ENCODE results near the gene SRPK1. TPM values are rescaled to one million over a fixed set of nuclear protein-coding genes. Genes with fewer than 3 reads are reported as not detected.

SRPK1 gene
- 49.0 and 61.7 TPM in 2 replicates for total RNA-seq

GRCh38 chr6:35920793-35921732, at the start of gene SRPK1:
Gene SRPK1 (minus strand): TSS chr6:35921098. CDS start chr6:35921056, 42 bp downstream.
- DNase-seq (ENCODE audit: low read depth), result peak; percentile 76
- H3K4me3 ChIP-seq (ENCODE audit: low read depth, low read length), result peak within 1 kb of the TSS; percentile 78
- TF ChIP-seq CTCF (IDR thresholded peaks at IDR 0.05; ENCODE audit: insufficient read depth, low read depth, low read length), result no peak

GRCh38 chr6:35970181-35970580, 49.3 kb upstream of the SRPK1 start:
- TF ChIP-seq CTCF (IDR thresholded peaks at IDR 0.05; ENCODE audit: insufficient read depth, low read depth, low read length), result no peak
- peak; percentile 32 for DNase-seq (ENCODE audit: low read depth)
- H3K4me3 ChIP-seq (ENCODE audit: low read depth, low read length), result no peak overlapping the region

GRCh38 chr6:35969646-35970045, 48.7 kb upstream of the SRPK1 start:
- no peak for TF ChIP-seq CTCF (IDR thresholded peaks at IDR 0.05; ENCODE audit: insufficient read depth, low read depth, low read length)
- DNase-seq (ENCODE audit: low read depth), result no peak
- H3K4me3 ChIP-seq (ENCODE audit: low read depth, low read length), result no peak overlapping the region

- no peak overlapping the region for H3K4me3 ChIP-seq (ENCODE audit: low read depth, low read length)
- no peak for TF ChIP-seq CTCF (IDR thresholded peaks at IDR 0.05; ENCODE audit: insufficient read depth, low read depth, low read length)
- no peak for DNase-seq (ENCODE audit: low read depth)
Measured at GRCh38 chr6:35968821-35969220, 47.9 kb upstream of the SRPK1 start.

- DNase-seq (ENCODE audit: low read depth), result no peak
- no peak for TF ChIP-seq CTCF (IDR thresholded peaks at IDR 0.05; ENCODE audit: insufficient read depth, low read depth, low read length)
- no peak overlapping the region for H3K4me3 ChIP-seq (ENCODE audit: low read depth, low read length)
Measured at GRCh38 chr6:35967076-35967774, 46.3 kb upstream of the SRPK1 start.

- H3K4me3 ChIP-seq (ENCODE audit: low read depth, low read length), result no peak overlapping the region
- TF ChIP-seq CTCF (IDR thresholded peaks at IDR 0.05; ENCODE audit: insufficient read depth, low read depth, low read length), result no peak
- DNase-seq (ENCODE audit: low read depth), result no peak
Measured at GRCh38 chr6:35962779-35963560, 42.1 kb upstream of the SRPK1 start.

All from fibroblast of villous mesenchyme (primary cell).